GM23338 (cell line): ENCODE measurements around the gene MYOM3. TPM values are rescaled to one million over a fixed set of nuclear protein-coding genes. Genes with fewer than 3 reads are reported as not detected.

Experiments used
- ATAC-seq: fragments of 200-7000 bp; cut with Tn5 transposase; 3 replicates; pipeline ENCODE4 v1.9.1; 2020
- DNase-seq: peaks from one replicate; pipeline ENCODE4 v3.0.0-alpha.2; 2015; ENCODE audit warnings: low spot score
- H2AFZ ChIP-seq: fragments of 200-600 bp; sonication (generic); 2 replicates; pipeline ENCODE4 v1.8.0; 2016; ENCODE audit warnings: antibody characterized with exemption, mild to moderate bottlenecking, moderate library complexity
- H3F3A ChIP-seq: fragments of 200-600 bp; sonication (generic); replicated peaks from 2 replicates; pipeline ENCODE4 v1.8.0; 2017; ENCODE audit warnings: antibody characterized with exemption, mixed run types, low read depth
- H3K27ac ChIP-seq: fragments of 200-600 bp; sonication (generic); 2 replicates; pipeline ENCODE4 v1.6.1; 2016; ENCODE audit warnings: low read depth
- H3K27me3 ChIP-seq: fragments of 200-600 bp; sonication (generic); 2 replicates; pipeline ENCODE4 v1.8.0; 2016; ENCODE audit warnings: mild to moderate bottlenecking, mixed run types, moderate library complexity; ENCODE audit not compliant: insufficient read depth
- H3K36me3 ChIP-seq: fragments of 200-600 bp; sonication (generic); 2 replicates; pipeline ENCODE4 v1.8.0; 2016; ENCODE audit warnings: mild to moderate bottlenecking; ENCODE audit not compliant: insufficient read depth
- H3K4me1 ChIP-seq: fragments of 200-600 bp; sonication (generic); 2 replicates; pipeline ENCODE4 v1.8.0; 2016; ENCODE audit warnings: mild to moderate bottlenecking, moderate library complexity; ENCODE audit not compliant: insufficient read depth
- H3K4me2 ChIP-seq: fragments of 200-600 bp; sonication (generic); 2 replicates; pipeline ENCODE4 v1.7.1; 2017; ENCODE audit warnings: mixed run types
- H3K4me3 ChIP-seq: fragments of 200-600 bp; sonication (generic); 2 replicates; pipeline ENCODE4 v1.6.1; 2016; ENCODE audit warnings: mixed run types
- H3K79me2 ChIP-seq: fragments of 200-600 bp; sonication (generic); replicated peaks from 2 replicates; pipeline ENCODE4 v1.8.0; 2017; ENCODE audit warnings: mild to moderate bottlenecking; ENCODE audit not compliant: insufficient read depth
- H3K9me2 ChIP-seq: fragments of 200-600 bp; sonication (generic); 2 replicates; pipeline ENCODE4 v1.8.0; 2017; ENCODE audit not compliant: insufficient read depth
- H4K20me1 ChIP-seq: fragments of 200-600 bp; sonication (generic); replicated peaks from 2 replicates; pipeline ENCODE4 v1.8.0; 2017; ENCODE audit warnings: mild to moderate bottlenecking; ENCODE audit not compliant: insufficient read depth
- H3K27ac Mint-ChIP-seq: 2 replicates; pipeline ENCODE4 v1.8.0; 2020; ENCODE audit warnings: inconsistent platforms, mild to moderate bottlenecking, moderate library complexity, mixed read lengths
- H3K27me3 Mint-ChIP-seq: 3 replicates; pipeline ENCODE4 v1.8.0; 2022; ENCODE audit warnings: low read depth, mild to moderate bottlenecking, moderate library complexity, mixed read lengths, inconsistent platforms; ENCODE audit not compliant: insufficient read depth, poor library complexity
- H3K36me3 Mint-ChIP-seq: 3 replicates; pipeline ENCODE4 v1.8.0; 2021; ENCODE audit warnings: low read depth, mild to moderate bottlenecking, inconsistent platforms, moderate library complexity, mixed read lengths
- H3K4me1 Mint-ChIP-seq: 3 replicates; pipeline ENCODE4 v1.8.0; 2020; ENCODE audit warnings: mild to moderate bottlenecking, inconsistent platforms, mixed read lengths
- H3K4me3 Mint-ChIP-seq: 3 replicates; pipeline ENCODE4 v1.8.0; 2021; ENCODE audit warnings: moderate library complexity, mild to moderate bottlenecking, inconsistent platforms, mixed read lengths
- H3K9me3 Mint-ChIP-seq: 3 replicates; pipeline ENCODE4 v1.8.0; 2020; ENCODE audit warnings: moderate library complexity, mild to moderate bottlenecking, inconsistent platforms, mixed read lengths
- CREB1 ChIP-seq: fragments of 250-450 bp; sonication (Bioruptor Pico); IDR thresholded peaks from 2 replicates; pipeline ENCODE4 v1.5.0; 2020; ENCODE audit warnings: low read depth, mild to moderate bottlenecking, moderate library complexity
- EZH2 ChIP-seq: fragments of 200-600 bp; sonication (generic); IDR thresholded peaks from one replicate; pipeline ENCODE4 v1.8.0; 2017; ENCODE audit warnings: antibody characterized with exemption, mild to moderate bottlenecking, low read depth; ENCODE audit not compliant: unreplicated experiment
- EZH2phosphoT487 ChIP-seq: fragments of 200-600 bp; sonication (generic); IDR thresholded peaks from one replicate; pipeline ENCODE4 v1.8.1; 2018; ENCODE audit warnings: antibody characterized with exemption; ENCODE audit not compliant: unreplicated experiment
- JUNB ChIP-seq: IDR thresholded peaks from one replicate; pipeline ENCODE4 v1.6.1; 2016; ENCODE audit warnings: antibody characterized with exemption; ENCODE audit not compliant: unreplicated experiment
- NANOG ChIP-seq: IDR thresholded peaks from 2 replicates; pipeline ENCODE4 v1.6.1; 2016; ENCODE audit warnings: antibody characterized with exemption, borderline replicate concordance
- STAT1 ChIP-seq: IDR thresholded peaks from one replicate; pipeline ENCODE4 v1.6.1; 2016; ENCODE audit warnings: antibody characterized with exemption; ENCODE audit not compliant: unreplicated experiment
- ZNF114 ChIP-seq: fragments of 250-450 bp; sonication (Bioruptor Pico); IDR thresholded peaks from 2 replicates; pipeline ENCODE4 v1.5.0; 2020; ENCODE audit warnings: mild to moderate bottlenecking, moderate library complexity
- ZNF331 ChIP-seq: fragments of 250-450 bp; sonication (Bioruptor Pico); IDR thresholded peaks from 2 replicates; pipeline ENCODE4 v1.5.0; 2020; ENCODE audit warnings: low read depth, mild to moderate bottlenecking, moderate library complexity
- polyA plus RNA-seq: library from polyadenylated mRNA; unstranded; fragments of >200 nt; fragmentation: Nextera tagmentation; extraction: Ambion mirVana; gene quantifications from 2 replicates; pipeline ENCODE4 v1.2.1, GENCODE V29; 2016
- total RNA-seq: library from RNA; depleted of rRNA; stranded (reverse); fragments of >200 nt; shearing (Covaris generic); gene quantifications from 2 replicates; pipeline ENCODE4 v1.2.3, GENCODE V29; 2014
- TF ChIP-seq, protein P1 (sequence below): fragments of 250-450 bp; sonication (Bioruptor Pico); IDR thresholded peaks from 2 replicates; pipeline ENCODE4 v1.5.0; 2020; ENCODE audit warnings: mild to moderate bottlenecking, moderate library complexity
- TF ChIP-seq, protein P2 (sequence below): IDR thresholded peaks from 2 replicates; pipeline ENCODE4 v1.6.1; 2016; ENCODE audit warnings: antibody characterized with exemption
- TF ChIP-seq, protein P3 (sequence below): IDR thresholded peaks from one replicate; pipeline ENCODE4 v1.6.1; 2018; ENCODE audit warnings: antibody characterized with exemption; ENCODE audit not compliant: unreplicated experiment
- TF ChIP-seq, protein P4 (sequence below), 2 experiments: fragments of 200-600 bp in 1 of 2; sonication (generic) in 1 of 2; conservative IDR thresholded peaks; 2 replicates each; pipeline versions ENCODE4 v1.5.1 to v1.6.1; 2016 to 2017; ENCODE audit warnings: antibody characterized with exemption in 2 of 2, low read depth in 2 of 2, mild to moderate bottlenecking in 2 of 2, moderate library complexity in 1 of 2

Gene MYOM3
- total and polyA plus RNA-seq, 2 experiments from 2014 or later: not detected

DNA sequence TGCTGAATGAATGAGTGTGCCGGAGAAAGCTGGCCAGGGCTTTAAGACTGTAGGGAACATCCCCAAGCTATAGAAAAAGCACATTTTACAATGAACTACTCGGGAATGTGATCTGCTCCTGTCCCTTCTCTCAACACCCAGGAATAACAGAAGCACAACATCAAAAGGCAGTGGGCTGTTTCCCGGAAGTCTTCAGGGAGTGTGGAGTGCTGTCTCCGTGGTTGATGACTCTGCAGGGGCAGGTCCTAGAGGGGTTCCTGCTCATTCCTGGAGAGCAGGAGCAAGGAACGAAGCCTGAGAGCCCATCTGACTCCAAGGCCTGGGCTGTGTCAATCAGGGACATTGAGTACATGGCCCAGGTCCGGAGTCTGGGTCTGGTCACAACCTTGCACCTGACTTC, 35.9 kb upstream of the MYOM3 start:
- Histone ChIP-seq H3F3A (no peaks in the 10 kb centered on the region), H3K79me2 (0 out of 2 replicates have a peak, but pooled peaks cover 9% of the 10 kb centered on the region), H3K4me2 (no peak overlapping the region), H3K27ac (no peak overlapping the region), H2AFZ (no peak overlapping the region), H4K20me1 (no peaks in the 10 kb centered on the region), H3K4me1 (peaks cover 7% of the 10 kb centered on the region; the same call in 1 of the 2 replicates), H3K9me2 (no peaks in the 10 kb centered on the region), H3K36me3 (no peaks in the 10 kb centered on the region), H3K27me3 (no peaks in the 10 kb centered on the region), H3K4me3 (no peak overlapping the region)
- Mint-ChIP-seq H3K4me1 (peaks cover 26% of the 10 kb centered on the region), H3K4me3 (no peak overlapping the region), H3K27me3 (peaks cover 21% of the 10 kb centered on the region), H3K9me3 (no peaks in the 10 kb centered on the region), H3K36me3 (no peaks in the 10 kb centered on the region), H3K27ac (0 out of 2 replicates have a peak overlapping the region, but pooled peaks have one; percentile 15)
- ATAC-seq (no peak), DNase-seq (no peak)
- TF ChIP-seq STAT1: no peak
- TF ChIP-seq, protein P1, sequence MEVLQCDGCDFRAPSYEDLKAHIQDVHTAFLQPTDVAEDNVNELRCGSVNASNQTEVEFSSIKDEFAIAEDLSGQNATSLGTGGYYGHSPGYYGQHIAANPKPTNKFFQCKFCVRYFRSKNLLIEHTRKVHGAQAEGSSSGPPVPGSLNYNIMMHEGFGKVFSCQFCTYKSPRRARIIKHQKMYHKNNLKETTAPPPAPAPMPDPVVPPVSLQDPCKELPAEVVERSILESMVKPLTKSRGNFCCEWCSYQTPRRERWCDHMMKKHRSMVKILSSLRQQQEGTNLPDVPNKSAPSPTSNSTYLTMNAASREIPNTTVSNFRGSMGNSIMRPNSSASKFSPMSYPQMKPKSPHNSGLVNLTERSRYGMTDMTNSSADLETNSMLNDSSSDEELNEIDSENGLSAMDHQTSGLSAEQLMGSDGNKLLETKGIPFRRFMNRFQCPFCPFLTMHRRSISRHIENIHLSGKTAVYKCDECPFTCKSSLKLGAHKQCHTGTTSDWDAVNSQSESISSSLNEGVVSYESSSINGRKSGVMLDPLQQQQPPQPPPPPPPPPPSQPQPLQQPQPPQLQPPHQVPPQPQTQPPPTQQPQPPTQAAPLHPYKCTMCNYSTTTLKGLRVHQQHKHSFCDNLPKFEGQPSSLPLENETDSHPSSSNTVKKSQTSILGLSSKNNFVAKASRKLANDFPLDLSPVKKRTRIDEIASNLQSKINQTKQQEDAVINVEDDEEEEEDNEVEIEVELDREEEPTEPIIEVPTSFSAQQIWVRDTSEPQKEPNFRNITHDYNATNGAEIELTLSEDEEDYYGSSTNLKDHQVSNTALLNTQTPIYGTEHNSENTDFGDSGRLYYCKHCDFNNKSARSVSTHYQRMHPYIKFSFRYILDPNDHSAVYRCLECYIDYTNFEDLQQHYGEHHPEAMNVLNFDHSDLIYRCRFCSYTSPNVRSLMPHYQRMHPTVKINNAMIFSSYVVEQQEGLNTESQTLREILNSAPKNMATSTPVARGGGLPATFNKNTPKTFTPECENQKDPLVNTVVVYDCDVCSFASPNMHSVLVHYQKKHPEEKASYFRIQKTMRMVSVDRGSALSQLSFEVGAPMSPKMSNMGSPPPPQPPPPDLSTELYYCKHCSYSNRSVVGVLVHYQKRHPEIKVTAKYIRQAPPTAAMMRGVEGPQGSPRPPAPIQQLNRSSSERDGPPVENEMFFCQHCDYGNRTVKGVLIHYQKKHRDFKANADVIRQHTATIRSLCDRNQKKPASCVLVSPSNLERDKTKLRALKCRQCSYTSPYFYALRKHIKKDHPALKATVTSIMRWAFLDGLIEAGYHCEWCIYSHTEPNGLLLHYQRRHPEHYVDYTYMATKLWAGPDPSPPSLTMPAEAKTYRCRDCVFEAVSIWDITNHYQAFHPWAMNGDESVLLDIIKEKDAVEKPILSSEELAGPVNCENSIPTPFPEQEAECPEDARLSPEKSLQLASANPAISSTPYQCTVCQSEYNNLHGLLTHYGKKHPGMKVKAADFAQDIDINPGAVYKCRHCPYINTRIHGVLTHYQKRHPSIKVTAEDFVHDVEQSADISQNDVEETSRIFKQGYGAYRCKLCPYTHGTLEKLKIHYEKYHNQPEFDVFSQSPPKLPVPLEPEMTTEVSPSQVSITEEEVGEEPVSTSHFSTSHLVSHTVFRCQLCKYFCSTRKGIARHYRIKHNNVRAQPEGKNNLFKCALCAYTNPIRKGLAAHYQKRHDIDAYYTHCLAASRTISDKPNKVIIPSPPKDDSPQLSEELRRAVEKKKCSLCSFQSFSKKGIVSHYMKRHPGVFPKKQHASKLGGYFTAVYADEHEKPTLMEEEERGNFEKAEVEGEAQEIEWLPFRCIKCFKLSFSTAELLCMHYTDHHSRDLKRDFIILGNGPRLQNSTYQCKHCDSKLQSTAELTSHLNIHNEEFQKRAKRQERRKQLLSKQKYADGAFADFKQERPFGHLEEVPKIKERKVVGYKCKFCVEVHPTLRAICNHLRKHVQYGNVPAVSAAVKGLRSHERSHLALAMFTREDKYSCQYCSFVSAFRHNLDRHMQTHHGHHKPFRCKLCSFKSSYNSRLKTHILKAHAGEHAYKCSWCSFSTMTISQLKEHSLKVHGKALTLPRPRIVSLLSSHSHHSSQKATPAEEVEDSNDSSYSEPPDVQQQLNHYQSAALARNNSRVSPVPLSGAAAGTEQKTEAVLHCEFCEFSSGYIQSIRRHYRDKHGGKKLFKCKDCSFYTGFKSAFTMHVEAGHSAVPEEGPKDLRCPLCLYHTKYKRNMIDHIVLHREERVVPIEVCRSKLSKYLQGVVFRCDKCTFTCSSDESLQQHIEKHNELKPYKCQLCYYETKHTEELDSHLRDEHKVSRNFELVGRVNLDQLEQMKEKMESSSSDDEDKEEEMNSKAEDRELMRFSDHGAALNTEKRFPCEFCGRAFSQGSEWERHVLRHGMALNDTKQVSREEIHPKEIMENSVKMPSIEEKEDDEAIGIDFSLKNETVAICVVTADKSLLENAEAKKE (CRISPR knock-in tag): no peak
- TF ChIP-seq, protein P2, sequence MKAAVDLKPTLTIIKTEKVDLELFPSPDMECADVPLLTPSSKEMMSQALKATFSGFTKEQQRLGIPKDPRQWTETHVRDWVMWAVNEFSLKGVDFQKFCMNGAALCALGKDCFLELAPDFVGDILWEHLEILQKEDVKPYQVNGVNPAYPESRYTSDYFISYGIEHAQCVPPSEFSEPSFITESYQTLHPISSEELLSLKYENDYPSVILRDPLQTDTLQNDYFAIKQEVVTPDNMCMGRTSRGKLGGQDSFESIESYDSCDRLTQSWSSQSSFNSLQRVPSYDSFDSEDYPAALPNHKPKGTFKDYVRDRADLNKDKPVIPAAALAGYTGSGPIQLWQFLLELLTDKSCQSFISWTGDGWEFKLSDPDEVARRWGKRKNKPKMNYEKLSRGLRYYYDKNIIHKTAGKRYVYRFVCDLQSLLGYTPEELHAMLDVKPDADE: no peak
- TF ChIP-seq EZH2: no peak
- TF ChIP-seq CREB1 (CRISPR knock-in tag): no peak
- TF ChIP-seq ZNF331 (CRISPR knock-in tag): no peak
- TF ChIP-seq EZH2phosphoT487: no peak
- TF ChIP-seq, protein P3, sequence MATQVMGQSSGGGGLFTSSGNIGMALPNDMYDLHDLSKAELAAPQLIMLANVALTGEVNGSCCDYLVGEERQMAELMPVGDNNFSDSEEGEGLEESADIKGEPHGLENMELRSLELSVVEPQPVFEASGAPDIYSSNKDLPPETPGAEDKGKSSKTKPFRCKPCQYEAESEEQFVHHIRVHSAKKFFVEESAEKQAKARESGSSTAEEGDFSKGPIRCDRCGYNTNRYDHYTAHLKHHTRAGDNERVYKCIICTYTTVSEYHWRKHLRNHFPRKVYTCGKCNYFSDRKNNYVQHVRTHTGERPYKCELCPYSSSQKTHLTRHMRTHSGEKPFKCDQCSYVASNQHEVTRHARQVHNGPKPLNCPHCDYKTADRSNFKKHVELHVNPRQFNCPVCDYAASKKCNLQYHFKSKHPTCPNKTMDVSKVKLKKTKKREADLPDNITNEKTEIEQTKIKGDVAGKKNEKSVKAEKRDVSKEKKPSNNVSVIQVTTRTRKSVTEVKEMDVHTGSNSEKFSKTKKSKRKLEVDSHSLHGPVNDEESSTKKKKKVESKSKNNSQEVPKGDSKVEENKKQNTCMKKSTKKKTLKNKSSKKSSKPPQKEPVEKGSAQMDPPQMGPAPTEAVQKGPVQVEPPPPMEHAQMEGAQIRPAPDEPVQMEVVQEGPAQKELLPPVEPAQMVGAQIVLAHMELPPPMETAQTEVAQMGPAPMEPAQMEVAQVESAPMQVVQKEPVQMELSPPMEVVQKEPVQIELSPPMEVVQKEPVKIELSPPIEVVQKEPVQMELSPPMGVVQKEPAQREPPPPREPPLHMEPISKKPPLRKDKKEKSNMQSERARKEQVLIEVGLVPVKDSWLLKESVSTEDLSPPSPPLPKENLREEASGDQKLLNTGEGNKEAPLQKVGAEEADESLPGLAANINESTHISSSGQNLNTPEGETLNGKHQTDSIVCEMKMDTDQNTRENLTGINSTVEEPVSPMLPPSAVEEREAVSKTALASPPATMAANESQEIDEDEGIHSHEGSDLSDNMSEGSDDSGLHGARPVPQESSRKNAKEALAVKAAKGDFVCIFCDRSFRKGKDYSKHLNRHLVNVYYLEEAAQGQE: no peak
- TF ChIP-seq, protein P4, sequence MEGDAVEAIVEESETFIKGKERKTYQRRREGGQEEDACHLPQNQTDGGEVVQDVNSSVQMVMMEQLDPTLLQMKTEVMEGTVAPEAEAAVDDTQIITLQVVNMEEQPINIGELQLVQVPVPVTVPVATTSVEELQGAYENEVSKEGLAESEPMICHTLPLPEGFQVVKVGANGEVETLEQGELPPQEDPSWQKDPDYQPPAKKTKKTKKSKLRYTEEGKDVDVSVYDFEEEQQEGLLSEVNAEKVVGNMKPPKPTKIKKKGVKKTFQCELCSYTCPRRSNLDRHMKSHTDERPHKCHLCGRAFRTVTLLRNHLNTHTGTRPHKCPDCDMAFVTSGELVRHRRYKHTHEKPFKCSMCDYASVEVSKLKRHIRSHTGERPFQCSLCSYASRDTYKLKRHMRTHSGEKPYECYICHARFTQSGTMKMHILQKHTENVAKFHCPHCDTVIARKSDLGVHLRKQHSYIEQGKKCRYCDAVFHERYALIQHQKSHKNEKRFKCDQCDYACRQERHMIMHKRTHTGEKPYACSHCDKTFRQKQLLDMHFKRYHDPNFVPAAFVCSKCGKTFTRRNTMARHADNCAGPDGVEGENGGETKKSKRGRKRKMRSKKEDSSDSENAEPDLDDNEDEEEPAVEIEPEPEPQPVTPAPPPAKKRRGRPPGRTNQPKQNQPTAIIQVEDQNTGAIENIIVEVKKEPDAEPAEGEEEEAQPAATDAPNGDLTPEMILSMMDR (conservative IDR thresholded peaks at IDR 0.05; ENCODE audit: low read depth in 2 of 2): no peak
- no peak for TF ChIP-seq JUNB
- no peak for TF ChIP-seq ZNF114
- TF ChIP-seq NANOG: no peak
